ENCODE data around the gene HTRA1. TPM values are rescaled to one million over a fixed set of nuclear protein-coding genes. Genes with fewer than 3 reads are reported as not detected.

HTRA1 gene
- total RNA-seq, 4 donors from 2014 or later: 37.1 to 99.4 (median 68.2) TPM

GRCh38 chr10:122499012-122499411 is 37.7 kb downstream of the HTRA1 start:
- 80 to 85% methylated on average over 8 of the region's 8 CpGs for WGBS, 2 donors
- H3K4me3 ChIP-seq (replicated peaks in 1 of 3): no peak overlapping the region
- TF ChIP-seq CTCF (IDR thresholded peaks at IDR 0.05): no peak
- no peak for TF ChIP-seq POLR2A (IDR thresholded peaks at IDR 0.05)
- H3K9me3 ChIP-seq: no peaks in the 10 kb centered on the region
- H3K4me1 ChIP-seq: peaks cover 13 to 24% of the 10 kb centered on the region in 2 donors
- no peaks in the 10 kb centered on the region for H3K36me3 ChIP-seq
- no peaks in the 10 kb centered on the region for H3K27me3 ChIP-seq
- no peak for DNase-seq
- intact Hi-C loops (cut with DNase I): no loop called here
- peak overlapping the region in 2 of 3 donors; percentile 15 to 30 for H3K27ac ChIP-seq

- intact Hi-C loops (cut with DNase I): no loop called here
- DNase-seq: peak in 1 of 2 donors; percentile 23
- H3K9me3 ChIP-seq: no peaks in the 10 kb centered on the region
- H3K36me3 ChIP-seq: no peaks in the 10 kb centered on the region
- H3K27me3 ChIP-seq: no peaks in the 10 kb centered on the region
- 55 to 58% methylated on average over 5 of the region's 5 CpGs for whole genome bisulfite sequencing, 2 donors
- TF ChIP-seq CTCF (IDR thresholded peaks at IDR 0.05) (no peak), POLR2A (IDR thresholded peaks at IDR 0.05) (no peak)
- no peak overlapping the region for H3K4me3 ChIP-seq (replicated peaks in 1 of 3)
- H3K4me1 ChIP-seq: peaks cover 15 to 23% of the 10 kb centered on the region in 2 donors
- peak overlapping the region in 1 of 3 donors; percentile 30 for H3K27ac ChIP-seq
Observed at GRCh38 chr10:122499491-122499941, 38.2 kb downstream of the HTRA1 start.

GRCh38 chr10:122500194-122500593 is 38.8 kb downstream of the HTRA1 start:
- H3K27ac ChIP-seq: peak overlapping the region in 1 of 3 donors; percentile 30

GRCh38 chr10:122500726-122501125 is 39.4 kb downstream of the HTRA1 start:
- intact Hi-C loops (cut with DNase I): no loop called here
- Histone ChIP-seq H3K9me3 (no peaks in the 10 kb centered on the region), H3K36me3 (no peaks in the 10 kb centered on the region), H3K27me3 (no peaks in the 10 kb centered on the region), H3K4me1 (peaks cover 17 to 21% of the 10 kb centered on the region in 2 donors), H3K4me3 (replicated peaks in 1 of 3) (no peak overlapping the region), H3K27ac (no peak overlapping the region)
- WGBS, 2 donors: 82 to 90% methylated on average over 6 of the region's 6 CpGs
- no peak for TF ChIP-seq CTCF (IDR thresholded peaks at IDR 0.05)
- no peak for TF ChIP-seq POLR2A (IDR thresholded peaks at IDR 0.05)
- DNase-seq: no peak

More at GRCh38 chr10:122500194-122500593, 38.8 kb downstream of the HTRA1 start:
- Histone ChIP-seq H3K27me3 (no peaks in the 10 kb centered on the region), H3K4me1 (peaks cover 17 to 21% of the 10 kb centered on the region in 2 donors), H3K36me3 (no peaks in the 10 kb centered on the region), H3K9me3 (no peaks in the 10 kb centered on the region), H3K4me3 (replicated peaks in 1 of 3) (no peak overlapping the region)
- intact Hi-C loops (cut with DNase I): no loop called here
- 68 to 76% methylated on average over 5 of the region's 5 CpGs for WGBS, 2 donors
- no peak for TF ChIP-seq CTCF (IDR thresholded peaks at IDR 0.05)
- no peak for TF ChIP-seq POLR2A (IDR thresholded peaks at IDR 0.05)
- DNase-seq: no peak

- intact Hi-C loops (cut with DNase I): no loop called here
- no peaks in the 10 kb centered on the region for H3K36me3 ChIP-seq
- 95% methylated on average over 10 of the region's 13 CpGs for WGBS, 2 donors
- TF ChIP-seq POLR2A (IDR thresholded peaks at IDR 0.05): no peak
- TF ChIP-seq CTCF (IDR thresholded peaks at IDR 0.05): no peak
- no peaks in the 10 kb centered on the region for H3K9me3 ChIP-seq
- H3K4me1 ChIP-seq: peaks cover 17 to 21% of the 10 kb centered on the region in 2 donors
- H3K27ac ChIP-seq: no peak overlapping the region
- DNase-seq: no peak
- H3K4me3 ChIP-seq (replicated peaks in 1 of 3): no peak overlapping the region
- H3K27me3 ChIP-seq: no peaks in the 10 kb centered on the region
Observed at GRCh38 chr10:122503012-122503411, 41.7 kb downstream of the HTRA1 start.

Data from thyroid gland (tissue), 4 donors.